ENCODE data around the gene ATG16L1. TPM values are rescaled to one million over a fixed set of nuclear protein-coding genes. Genes with fewer than 3 reads are reported as not detected.

The ATG16L1 gene
- total RNA-seq, 1 experiment from 2014 or later: 52.3 TPM

DNA sequence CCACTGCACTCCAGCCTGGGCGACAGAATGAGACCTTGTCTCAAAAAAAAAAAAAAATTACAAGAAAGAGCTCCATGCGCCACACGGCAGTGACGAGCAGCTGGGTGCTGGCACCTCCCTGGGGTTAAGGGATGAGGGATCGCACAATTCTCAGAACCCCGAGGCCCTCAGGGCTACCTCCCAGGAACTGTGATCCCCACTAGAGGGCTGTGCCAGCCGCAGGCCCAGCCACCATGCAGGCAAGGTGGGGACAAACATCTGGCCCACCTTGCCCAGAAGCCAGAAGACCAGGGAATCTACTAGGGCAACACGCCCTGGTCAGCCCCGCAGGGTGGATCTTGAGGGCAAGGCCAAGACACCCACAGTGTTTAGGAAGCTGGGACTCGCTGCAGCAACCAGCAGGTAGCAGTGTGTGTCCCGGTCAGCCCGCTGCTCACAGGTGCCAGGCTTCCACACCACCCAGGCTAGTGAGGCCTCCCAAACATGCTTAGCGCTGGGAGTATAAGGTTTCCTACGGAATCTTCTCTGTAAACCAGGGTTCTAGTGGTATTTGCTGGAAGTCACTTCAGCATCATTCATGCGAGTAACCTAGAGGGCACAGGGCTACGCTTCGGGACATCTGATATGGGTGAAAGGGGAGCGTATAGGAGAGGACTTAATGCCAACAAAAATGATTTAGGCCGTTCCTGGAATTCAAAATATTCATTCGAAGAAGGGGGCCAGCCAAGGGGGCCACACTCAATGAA is 62.9 kb downstream of the ATG16L1 start:
- in situ Hi-C loops (cut with HindIII; ENCODE audit: low pct_unique_long_range_greater_than_20kb, low sequenced_read_pairs) (no loop called here), intact Hi-C loops (cut with micrococcal nuclease; ENCODE audit: unreplicated experiment) (no loop called here)
- Histone ChIP-seq H3K36me3 (ENCODE audit: control insufficient read depth, insufficient read depth, low read length) (no peaks in the 10 kb centered on the region), H3K9me3 (ENCODE audit: control insufficient read depth, insufficient read depth, low read depth, low read length) (no peaks in the 10 kb centered on the region), H3K4me3 (ENCODE audit: low read depth in 2 of 2, low read length in 2 of 2) (no peak overlapping the region), H3K27me3 (ENCODE audit: control insufficient read depth, insufficient read depth, low read length) (no peaks in the 10 kb centered on the region), H3K4me1 (ENCODE audit: control insufficient read depth, insufficient read depth, low read length) (no peaks in the 10 kb centered on the region), H3K27ac (ENCODE audit: low read length) (no peak overlapping the region)
- ChIA-PET CTCF (no interaction called here), POLR2A (no interaction called here)
- TF ChIP-seq, protein P1, sequence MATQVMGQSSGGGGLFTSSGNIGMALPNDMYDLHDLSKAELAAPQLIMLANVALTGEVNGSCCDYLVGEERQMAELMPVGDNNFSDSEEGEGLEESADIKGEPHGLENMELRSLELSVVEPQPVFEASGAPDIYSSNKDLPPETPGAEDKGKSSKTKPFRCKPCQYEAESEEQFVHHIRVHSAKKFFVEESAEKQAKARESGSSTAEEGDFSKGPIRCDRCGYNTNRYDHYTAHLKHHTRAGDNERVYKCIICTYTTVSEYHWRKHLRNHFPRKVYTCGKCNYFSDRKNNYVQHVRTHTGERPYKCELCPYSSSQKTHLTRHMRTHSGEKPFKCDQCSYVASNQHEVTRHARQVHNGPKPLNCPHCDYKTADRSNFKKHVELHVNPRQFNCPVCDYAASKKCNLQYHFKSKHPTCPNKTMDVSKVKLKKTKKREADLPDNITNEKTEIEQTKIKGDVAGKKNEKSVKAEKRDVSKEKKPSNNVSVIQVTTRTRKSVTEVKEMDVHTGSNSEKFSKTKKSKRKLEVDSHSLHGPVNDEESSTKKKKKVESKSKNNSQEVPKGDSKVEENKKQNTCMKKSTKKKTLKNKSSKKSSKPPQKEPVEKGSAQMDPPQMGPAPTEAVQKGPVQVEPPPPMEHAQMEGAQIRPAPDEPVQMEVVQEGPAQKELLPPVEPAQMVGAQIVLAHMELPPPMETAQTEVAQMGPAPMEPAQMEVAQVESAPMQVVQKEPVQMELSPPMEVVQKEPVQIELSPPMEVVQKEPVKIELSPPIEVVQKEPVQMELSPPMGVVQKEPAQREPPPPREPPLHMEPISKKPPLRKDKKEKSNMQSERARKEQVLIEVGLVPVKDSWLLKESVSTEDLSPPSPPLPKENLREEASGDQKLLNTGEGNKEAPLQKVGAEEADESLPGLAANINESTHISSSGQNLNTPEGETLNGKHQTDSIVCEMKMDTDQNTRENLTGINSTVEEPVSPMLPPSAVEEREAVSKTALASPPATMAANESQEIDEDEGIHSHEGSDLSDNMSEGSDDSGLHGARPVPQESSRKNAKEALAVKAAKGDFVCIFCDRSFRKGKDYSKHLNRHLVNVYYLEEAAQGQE (IDR thresholded peaks at IDR 0.05; ENCODE audit: insufficient read depth in 1 of 2, low read depth in 2 of 2, low read length in 1 of 2): no peak
- TF ChIP-seq POLR2AphosphoS5 (IDR thresholded peaks at IDR 0.05; ENCODE audit: low read depth, low read length): no peak
- no TSS peak for BruUV-seq (replicated peaks)
- DNase-seq (ENCODE audit: low read depth, low spot score): no peak
- ATAC-seq: no peak

DNA sequence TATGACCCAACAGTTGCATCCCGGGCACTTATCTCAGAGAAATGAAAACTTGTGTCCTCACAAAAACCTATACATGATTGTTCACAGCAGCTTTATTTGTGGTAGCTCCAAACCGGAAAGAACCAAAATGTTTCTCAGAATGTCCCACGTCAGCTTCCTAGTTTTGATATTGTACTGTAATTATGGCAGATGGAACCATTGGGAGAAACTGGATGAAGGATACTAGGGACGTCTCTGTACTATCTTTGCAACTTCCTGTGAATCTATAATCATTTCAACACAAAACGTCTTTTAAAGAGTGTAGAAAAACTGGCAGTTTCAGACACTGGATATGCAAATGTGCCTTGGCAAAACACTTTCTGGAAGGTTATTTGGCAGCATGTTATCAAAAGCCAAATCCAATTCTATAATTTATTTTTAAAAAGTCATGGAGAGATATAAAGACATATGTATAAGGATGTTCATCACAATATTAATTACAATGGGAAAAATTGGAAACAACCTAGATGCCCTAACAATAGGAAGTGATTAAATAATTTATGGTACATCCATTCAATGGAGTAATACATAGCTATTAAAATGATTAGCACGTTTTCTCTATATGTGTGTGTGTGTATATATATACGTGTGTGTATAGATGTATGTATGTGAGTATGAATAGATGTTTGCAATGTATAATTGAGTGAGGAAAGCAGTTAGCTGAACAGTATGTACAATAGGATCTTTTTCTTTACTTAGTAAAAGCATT is 65.9 kb downstream of the ATG16L1 start:
- H3K4me1 ChIP-seq (ENCODE audit: control insufficient read depth, insufficient read depth, low read length): no peaks in the 10 kb centered on the region
- CTCF ChIA-PET: no interaction called here
- no peaks in the 10 kb centered on the region for H3K27me3 ChIP-seq (ENCODE audit: control insufficient read depth, insufficient read depth, low read length)
- POLR2A ChIA-PET: interaction anchor here (0.6 kb wide), 1 partner anchor 32 kb away, joined by 3 read pairs; no protein-coding TSS in a partner anchor
- no TSS peak for BruUV-seq (replicated peaks)
- TF ChIP-seq SIN3A (IDR thresholded peaks at IDR 0.05; ENCODE audit: borderline replicate concordance, insufficient read depth, low read depth, low read length) (no peak), TCF7L2 (IDR thresholded peaks at IDR 0.05; ENCODE audit: low read depth, low read length) (no peak), POLR2AphosphoS5 (IDR thresholded peaks at IDR 0.05; ENCODE audit: low read depth, low read length) (no peak)
- TF ChIP-seq, protein P2, sequence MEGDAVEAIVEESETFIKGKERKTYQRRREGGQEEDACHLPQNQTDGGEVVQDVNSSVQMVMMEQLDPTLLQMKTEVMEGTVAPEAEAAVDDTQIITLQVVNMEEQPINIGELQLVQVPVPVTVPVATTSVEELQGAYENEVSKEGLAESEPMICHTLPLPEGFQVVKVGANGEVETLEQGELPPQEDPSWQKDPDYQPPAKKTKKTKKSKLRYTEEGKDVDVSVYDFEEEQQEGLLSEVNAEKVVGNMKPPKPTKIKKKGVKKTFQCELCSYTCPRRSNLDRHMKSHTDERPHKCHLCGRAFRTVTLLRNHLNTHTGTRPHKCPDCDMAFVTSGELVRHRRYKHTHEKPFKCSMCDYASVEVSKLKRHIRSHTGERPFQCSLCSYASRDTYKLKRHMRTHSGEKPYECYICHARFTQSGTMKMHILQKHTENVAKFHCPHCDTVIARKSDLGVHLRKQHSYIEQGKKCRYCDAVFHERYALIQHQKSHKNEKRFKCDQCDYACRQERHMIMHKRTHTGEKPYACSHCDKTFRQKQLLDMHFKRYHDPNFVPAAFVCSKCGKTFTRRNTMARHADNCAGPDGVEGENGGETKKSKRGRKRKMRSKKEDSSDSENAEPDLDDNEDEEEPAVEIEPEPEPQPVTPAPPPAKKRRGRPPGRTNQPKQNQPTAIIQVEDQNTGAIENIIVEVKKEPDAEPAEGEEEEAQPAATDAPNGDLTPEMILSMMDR (IDR thresholded peaks at IDR 0.05): no peak
- TF ChIP-seq, protein P1 (IDR thresholded peaks at IDR 0.05; ENCODE audit: insufficient read depth in 1 of 2, low read depth in 2 of 2, low read length in 1 of 2): no peak
- intact Hi-C loops (cut with micrococcal nuclease; ENCODE audit: unreplicated experiment) (no loop called here), in situ Hi-C loops (cut with HindIII; ENCODE audit: low pct_unique_long_range_greater_than_20kb, low sequenced_read_pairs) (no loop called here)
- no peaks in the 10 kb centered on the region for H3K36me3 ChIP-seq (ENCODE audit: control insufficient read depth, insufficient read depth, low read length)
- ATAC-seq: no peak
- DNase-seq (ENCODE audit: low read depth, low spot score): no peak
- H3K27ac ChIP-seq (ENCODE audit: low read length): no peak overlapping the region
- H3K9me3 ChIP-seq (ENCODE audit: control insufficient read depth, insufficient read depth, low read depth, low read length): no peaks in the 10 kb centered on the region
- no peak overlapping the region for H3K4me3 ChIP-seq (ENCODE audit: low read depth in 2 of 2, low read length in 2 of 2)
